GM19099 (cell line): Measurements from ENCODE around the gene CALML6.

Experiments used
- POLR2A ChIP-seq: IDR thresholded peaks from 3 replicates; pipeline ENCODE4 v1.6.1; 2011; ENCODE audit warnings: low read depth; ENCODE audit not compliant: insufficient read length; ENCODE audit errors: extremely low read depth

The CALML6 gene

DNA sequence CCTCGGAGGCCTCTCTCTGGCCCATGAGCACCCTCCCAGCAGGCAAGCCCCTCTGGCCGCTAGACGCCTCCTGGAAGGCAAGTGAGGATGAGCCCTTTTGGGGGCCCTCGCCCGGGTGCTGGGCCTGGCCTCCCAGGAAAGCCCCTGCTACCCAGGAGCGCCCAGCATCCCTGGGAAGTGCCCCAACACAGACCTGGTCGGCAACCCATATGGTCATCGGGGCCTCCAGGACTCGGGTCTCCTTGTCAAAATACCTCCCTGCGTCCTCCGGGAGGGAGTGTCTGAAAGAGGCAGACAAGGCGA, 25.0 kb downstream of the CALML6 start:
- TF ChIP-seq POLR2A: no peak

DNA sequence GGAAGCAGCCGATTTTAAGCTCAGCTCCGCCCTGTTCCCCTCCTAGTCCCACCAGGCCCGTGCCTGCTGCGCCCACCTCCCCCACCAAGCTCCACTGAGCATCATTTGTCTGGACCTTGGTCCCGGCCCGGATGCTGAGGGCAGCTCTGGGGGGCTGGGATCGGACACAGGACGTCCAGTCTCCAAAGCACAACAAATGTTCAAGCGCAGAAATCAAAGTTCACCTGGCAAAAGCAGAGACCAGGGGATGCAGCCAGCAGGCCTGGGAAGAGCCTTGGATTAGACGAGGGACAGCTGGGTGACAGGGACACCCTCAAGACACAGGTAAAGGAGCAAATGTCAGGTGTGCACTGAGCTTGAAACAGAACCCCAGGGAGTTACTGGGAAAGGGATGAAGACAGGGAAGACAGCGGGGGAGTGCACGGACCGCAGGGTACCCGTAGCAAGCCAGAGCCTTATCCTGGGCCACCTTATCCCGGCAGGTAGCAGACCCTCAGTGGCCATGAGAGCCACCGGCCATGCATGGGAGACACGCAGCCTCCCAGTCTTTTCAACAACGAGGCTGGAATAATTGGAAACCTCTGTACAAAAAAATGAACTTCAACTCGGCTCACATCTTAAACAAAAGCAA, 26.3 kb downstream of the CALML6 start:
- no peak for TF ChIP-seq POLR2A

DNA sequence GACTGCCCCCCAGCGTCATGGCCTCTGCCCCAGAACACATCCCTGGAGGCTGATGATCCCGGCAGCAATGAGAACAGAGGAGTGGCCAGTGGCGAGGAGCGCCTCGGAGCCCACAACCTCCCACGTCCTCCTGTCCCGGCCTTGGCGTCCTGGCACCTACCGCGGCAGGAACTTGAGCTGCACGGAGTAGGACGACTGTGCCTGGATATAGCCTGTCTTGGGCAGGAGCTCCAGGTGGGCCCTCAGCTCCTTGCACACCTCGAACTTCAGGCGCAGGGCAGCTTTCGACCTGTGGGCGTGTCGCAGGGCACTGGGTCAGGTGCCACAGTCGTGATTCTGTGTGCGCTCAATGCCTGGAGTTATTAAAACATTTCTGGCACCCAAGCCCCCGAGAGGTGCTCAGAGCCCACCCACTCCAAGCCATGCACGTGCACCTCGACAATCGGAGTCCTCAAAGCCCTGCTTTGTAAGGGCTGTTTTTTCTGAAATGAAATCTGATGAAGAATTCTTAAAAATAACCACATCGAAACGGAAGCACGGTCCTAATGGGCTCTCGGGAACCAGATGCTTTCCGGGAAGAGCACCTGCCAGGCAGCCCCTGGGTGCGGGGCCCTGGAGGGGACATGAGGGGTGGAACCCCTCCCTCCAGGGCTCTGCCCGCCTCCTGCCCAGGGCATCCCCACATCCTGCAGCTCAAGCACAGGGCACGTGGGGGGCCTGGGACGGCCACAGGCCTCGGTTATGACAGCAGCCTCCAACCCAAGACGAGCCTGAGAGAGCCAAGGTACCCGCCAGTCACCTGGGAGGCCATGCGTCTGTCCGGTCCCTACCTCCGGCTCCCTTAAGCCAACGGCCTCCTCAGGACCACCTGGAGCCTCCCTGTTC, 27.1 kb downstream of the CALML6 start:
- no peak for TF ChIP-seq POLR2A

DNA sequence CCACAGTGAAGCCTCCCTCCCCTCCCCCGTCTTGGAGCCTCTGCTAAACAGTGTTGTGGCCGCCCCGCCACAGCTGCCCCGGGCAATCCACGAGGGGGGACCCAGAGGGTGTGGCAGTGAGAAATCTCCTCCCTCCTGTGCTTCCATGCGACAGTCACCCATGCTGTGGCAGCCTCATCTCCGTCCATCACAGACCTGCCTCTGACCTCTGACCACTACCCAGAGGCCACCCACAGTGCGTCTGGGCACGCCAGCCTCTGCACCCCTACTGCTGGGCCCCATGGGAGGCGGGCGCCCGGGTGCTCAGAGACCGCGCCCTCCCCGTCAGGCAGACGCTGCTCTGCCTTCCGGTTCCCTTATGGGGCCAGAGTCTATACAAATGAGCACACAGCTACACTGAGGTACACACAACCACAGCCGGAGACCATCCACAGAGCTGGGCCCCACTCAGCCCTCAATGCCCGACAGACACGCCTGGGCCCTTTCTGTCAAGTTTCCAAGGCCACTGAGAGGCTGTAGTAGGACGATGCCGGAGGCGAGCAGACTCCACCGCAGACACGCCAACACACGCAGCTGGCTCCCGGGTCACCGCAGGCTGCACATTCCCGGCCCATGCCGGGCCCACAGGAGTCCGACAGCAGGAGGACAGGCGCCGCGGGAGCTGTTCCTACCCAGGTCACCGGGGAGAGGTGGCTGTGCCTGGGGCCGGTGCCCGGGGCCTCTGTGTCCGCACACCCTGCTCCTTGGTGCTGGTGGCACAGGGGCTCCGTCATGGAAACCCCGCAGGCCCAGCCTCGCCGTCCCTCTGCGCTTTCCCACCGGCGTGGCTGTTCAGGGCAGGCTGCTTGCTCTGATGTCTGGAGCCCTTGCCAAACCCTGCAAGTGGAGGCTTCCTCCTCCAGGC, 27.9 kb downstream of the CALML6 start:
- no peak for TF ChIP-seq POLR2A

DNA sequence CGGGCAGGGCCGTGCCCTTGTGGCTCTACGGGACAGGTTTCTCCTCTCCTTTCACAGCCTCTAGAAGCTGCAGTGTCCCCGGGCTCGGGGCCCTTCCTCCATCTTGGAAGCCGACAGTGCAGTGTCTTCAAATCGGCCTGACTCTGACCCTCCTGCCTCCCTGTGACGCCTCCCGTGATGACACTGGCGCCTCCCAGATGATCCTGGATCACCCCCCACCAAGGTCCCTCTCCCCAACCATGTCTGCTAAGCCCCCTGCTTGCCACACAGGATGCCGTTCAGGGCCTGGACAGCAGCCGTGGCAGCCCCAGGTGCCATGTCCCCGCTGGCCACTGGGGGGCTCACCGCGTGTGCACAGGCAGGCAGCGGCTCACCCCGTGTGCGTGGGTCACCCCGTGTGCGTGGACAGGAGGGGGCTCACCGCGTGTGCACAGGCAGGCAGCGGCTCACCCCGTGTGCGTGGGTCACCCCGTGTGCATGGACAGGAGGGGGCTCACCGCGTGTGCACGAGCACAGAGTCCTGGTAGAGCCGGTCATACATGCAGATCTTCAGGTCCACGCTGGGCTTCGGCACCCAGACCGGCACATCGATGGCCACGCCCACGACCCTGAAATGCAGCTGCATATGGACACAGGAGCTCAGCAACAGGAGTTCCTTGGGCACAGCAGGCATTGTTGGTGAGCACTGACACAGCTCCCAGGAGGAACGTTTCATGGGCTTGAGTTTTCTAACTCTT, 28.9 kb downstream of the CALML6 start:
- no peak for TF ChIP-seq POLR2A

DNA sequence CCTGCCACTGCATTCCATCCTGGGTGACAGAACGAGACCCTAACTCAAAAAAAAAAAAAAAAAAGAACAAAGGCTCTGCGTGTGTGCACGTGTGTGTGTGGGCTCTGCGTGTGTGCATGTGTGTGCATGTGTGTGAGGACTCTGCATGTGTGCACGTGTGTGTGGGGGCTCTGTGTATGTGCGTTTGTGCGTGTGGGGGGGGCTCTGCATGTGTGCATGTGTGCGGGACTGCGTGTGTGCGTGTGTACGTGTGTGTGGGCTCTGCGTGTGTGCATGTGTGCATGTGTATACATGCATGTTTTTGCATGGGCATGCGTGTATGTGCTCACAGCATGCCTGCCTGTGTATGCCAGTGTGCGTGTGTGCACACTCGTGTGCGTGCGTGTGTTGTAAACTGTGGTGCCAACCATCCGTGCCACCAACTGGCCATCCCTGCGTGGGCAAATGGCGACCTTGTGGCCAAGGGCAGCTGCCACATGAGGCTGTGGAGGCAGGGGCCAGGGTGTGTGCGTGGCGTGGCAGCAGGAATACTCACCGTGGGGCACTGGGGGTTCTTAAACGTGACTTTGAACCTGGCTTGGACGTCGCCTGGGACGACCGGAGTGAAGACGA, 30.8 kb downstream of the CALML6 start:
- TF ChIP-seq POLR2A: no peak

DNA sequence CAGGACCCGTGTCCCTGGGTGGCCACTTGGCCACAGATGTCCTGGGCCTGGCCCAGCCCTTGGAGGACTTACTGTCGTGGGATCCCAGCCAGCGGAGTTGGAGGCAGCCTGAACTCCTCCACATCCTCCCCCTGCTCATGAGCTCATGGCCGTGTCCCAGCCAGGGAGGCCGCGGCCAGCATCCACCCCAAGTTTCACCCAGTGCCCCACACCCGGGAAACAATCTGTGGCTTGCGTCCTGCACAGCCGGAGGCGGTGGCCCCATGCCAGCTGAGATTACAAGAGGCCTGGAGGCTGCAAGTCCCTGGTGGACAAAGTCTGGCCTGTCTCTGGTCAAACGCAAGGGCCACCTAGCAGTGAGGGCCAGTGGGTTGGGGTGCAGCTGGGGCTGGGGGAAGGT, 31.5 kb downstream of the CALML6 start:
- no peak for TF ChIP-seq POLR2A

DNA sequence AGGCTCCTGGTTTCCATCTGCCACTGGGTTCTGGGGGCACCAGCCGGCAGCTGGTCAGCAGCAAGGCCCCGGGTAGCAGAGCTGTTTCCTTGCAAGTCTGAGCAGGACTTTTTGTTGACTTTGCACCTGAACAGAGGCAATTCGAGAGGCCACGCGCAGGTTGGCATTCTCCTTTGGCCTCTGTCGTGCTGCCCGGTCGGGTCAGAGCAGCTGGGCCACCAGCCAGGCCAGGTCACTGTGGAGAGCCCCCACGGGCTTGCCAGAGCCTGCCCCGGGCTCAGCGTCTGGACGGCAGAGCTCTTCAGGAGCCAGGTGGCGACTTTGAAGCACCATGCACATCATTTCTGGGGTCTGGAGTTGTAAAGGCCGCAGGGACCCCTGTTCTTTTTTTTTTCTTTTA, 32.4 kb downstream of the CALML6 start:
- TF ChIP-seq POLR2A: no peak

DNA sequence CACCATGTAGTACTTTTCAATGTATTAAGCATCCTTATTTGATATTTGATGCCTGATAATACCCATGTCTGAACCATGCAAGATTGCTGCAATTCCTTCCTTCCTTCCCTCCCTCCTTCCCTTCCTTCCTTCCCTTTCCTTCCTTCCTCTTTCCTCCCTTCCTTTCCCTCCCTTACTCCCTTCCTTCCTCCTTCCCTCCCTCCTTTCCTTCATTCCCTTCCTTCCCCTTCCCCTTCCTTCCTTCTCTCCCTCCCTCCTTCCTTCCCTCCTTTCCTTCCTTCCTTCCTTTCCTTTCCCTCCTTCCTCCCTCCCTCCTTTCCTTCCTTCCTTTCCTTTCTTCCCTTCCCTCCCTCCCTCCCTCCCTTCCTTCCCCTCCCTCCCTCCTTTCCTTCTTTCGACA, 33.7 kb downstream of the CALML6 start:
- TF ChIP-seq POLR2A: no peak

DNA sequence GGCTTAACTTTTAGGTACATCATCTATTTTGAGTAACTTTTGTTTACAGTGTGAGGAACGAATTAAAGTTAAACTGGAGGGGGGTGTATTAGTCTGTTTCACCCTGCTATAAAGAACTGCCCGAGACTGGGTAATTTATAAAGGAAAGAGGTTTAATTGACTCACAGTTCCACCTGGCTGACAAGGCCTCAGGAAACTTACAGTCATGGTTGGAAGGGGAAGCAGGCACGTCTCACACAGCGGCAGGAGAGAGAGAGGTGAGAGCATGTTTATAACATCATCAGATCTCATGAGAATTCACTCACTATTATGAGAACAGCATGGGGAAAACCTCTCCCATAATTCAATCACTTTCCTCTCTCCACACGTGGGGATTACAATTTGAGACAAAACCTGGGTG, 35.9 kb downstream of the CALML6 start:
- no peak for TF ChIP-seq POLR2A

DNA sequence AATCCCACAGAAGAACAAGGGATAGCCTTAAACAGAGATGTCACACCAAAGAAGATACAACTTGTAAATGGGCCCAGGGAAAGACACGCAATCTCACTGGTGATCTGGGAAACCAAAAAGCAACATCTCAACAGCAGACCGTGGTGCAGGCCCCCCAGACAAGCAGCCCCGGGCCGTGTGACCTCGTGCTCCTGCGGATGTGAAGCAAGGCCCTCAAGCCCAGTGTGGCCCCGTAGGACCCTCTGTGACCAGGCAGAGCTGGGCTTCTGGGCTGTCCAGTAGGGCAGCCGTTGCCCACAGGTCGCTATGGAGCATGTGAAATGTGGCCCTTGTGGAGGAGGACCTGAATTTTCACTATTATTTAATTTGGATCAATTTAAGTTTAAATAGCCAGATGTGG, 39.0 kb downstream of the CALML6 start:
- no peak for TF ChIP-seq POLR2A

DNA sequence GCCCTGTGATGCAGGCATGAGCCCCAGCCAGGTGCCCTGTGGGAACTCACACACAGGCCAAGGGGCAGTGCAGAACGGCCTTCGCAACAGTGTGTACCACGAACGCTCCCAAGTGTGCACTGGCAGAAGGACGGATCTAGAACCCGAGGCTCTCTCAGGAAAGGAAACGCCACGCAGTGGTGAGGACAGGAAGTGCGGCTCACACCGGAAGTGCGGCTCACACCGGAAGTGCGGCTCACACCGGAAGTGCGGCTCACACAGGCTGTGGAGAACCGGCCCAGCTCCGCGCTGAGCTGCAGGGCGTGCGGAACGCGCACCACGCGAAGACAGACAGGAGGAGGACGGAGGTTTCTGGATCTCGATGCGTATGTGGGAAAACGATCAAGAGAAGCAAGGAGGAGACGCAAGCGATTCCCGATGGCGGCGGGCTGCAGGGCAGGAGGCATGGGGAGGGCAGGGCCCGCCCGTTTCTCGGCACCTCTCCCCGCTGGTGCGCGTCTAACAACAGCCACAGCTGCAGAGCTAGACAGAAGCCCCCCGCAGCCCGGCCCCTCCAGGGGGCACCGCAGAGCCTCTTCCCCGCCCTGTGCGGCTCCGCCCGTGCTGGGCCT, 39.9 kb downstream of the CALML6 start:
- TF ChIP-seq POLR2A: no peak

DNA sequence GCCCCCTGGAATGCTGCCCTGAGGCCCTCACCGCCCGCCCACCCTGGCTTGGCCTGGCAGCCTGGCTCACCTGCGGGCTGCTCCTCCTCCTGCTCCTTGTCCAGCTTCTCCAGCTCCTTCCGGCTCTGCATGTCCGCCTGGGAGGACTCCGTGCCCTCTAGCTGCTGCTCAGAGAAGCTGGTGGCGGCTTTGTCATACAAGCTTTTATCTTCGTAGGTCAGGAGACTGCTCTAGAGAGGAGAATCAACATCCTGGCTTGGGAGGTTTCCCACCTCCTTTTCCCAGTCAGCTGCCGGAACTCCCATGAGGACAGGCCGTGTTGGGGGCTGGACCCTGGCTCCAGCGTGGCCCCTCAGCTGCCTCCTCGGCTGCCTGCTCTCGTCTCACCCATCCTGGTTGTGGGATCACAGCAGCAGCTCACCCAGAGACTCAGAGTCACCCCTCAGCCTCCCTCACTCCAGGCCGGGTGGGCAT, 40.6 kb downstream of the CALML6 start:
- no peak for TF ChIP-seq POLR2A

DNA sequence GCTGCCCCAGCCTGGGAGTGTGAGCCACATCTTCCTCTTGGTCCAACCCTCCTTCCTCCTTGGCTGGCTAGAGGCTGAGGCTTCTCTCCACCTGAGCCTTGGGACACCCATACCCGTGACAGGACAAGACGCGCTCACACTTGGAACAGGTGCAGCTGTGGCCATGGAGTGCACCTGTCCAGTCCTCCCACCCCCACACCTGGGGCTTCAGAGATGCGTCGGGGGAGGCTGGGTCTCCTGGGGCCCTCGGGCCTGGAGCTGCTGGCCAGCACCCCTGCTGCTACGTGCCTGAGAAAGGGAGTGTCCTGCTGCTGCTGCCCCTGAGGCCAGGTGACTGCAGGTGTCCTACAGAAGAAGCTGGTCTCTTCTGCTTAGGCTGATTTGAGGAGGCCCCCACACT, 41.0 kb downstream of the CALML6 start:
- no peak for TF ChIP-seq POLR2A
